Vagina (tissue), 2 donors: ENCODE data around the gene PHF20. TPM values are rescaled to one million over a fixed set of nuclear protein-coding genes. Genes with fewer than 3 reads are reported as not detected.

Experiments used
- DNase-seq, 2 donors: peaks; one replicate each; pipeline ENCODE4 v3.0.0-alpha.2; 2017; ENCODE audit errors: extremely low spot score in 2 of 2
- H3K27ac ChIP-seq: fragments of 200-600 bp; sonication (generic); one replicate; pipeline ENCODE4 v1.5.1; 2019
- H3K27me3 ChIP-seq: fragments of 200-600 bp; sonication (generic); one replicate; pipeline ENCODE4 v1.5.1; 2019
- H3K36me3 ChIP-seq, 2 donors: fragments of 200-600 bp; sonication (generic); one replicate each; pipeline ENCODE4 v1.5.1; 2017 to 2019
- H3K4me1 ChIP-seq: fragments of 200-600 bp; sonication (generic); one replicate; pipeline ENCODE4 v1.5.1; 2019
- H3K4me3 ChIP-seq, 2 donors: fragments of 200-600 bp; sonication (generic); 1 replicate in 1 of 2; 2 replicates in 1 of 2; pipeline ENCODE4 v1.5.1; 2016 to 2019
- H3K9me3 ChIP-seq: fragments of 200-600 bp; sonication (generic); one replicate; pipeline ENCODE4 v1.5.1; 2019
- POLR2A ChIP-seq, 2 donors: fragments of 450-650 bp; IDR thresholded peaks; one replicate each; pipeline ENCODE4 v1.6.1; 2017; ENCODE audit warnings: antibody characterized with exemption in 2 of 2, mild to moderate bottlenecking in 2 of 2, moderate library complexity in 2 of 2
- POLR2AphosphoS5 ChIP-seq, 2 donors: sonication (generic); formaldehyde crosslinking; IDR thresholded peaks; one replicate each; pipeline ENCODE4 v1.9.0; 2017; ENCODE audit warnings: antibody characterized with exemption in 2 of 2, mild to moderate bottlenecking in 2 of 2, low read depth in 1 of 2; ENCODE audit not compliant: insufficient read depth in 1 of 2
- intact Hi-C: fragments of 100-400 bp; cut with DNase I; formaldehyde crosslinking; loops from one replicate; pipeline ENCODE4 v1.15.1; 2023
- total RNA-seq: library from RNA; depleted of rRNA; stranded (reverse); fragments of >200 nt; gene quantifications from one replicate; pipeline ENCODE4 v1.2.3, GENCODE V29; 2016
- TF ChIP-seq, protein P1 (sequence below), 3 experiments: fragments of 450-650 bp in 2 of 3; fragments of 200-600 bp in 1 of 3; sonication (generic) in 1 of 3; IDR thresholded peaks; one replicate each; pipeline ENCODE4 v1.5.1; 2017 to 2019; ENCODE audit warnings: antibody characterized with exemption in 3 of 3, mild to moderate bottlenecking in 2 of 3, moderate library complexity in 2 of 3

Gene PHF20
- total RNA-seq, 1 donor from 2014 or later = 37.3 TPM

GRCh38 chr20:35963878-35964277 is 192.1 kb downstream of the PHF20 start:
- no peaks in the 10 kb centered on the region for H3K9me3 ChIP-seq
- no peaks in the 10 kb centered on the region for H3K36me3 ChIP-seq
- H3K27me3 ChIP-seq = no peaks in the 10 kb centered on the region
- H3K4me1 ChIP-seq = no peaks in the 10 kb centered on the region
- intact Hi-C loops = no loop called here
- no peak overlapping the region for H3K4me3 ChIP-seq
- no peak for DNase-seq
- no peak overlapping the region for H3K27ac ChIP-seq
- TF ChIP-seq POLR2A (IDR thresholded peaks at IDR 0.05) = no peak
- no peak for TF ChIP-seq POLR2AphosphoS5 (IDR thresholded peaks at IDR 0.05; ENCODE audit: insufficient read depth in 1 of 2, low read depth in 1 of 2)
- TF ChIP-seq, protein P1, sequence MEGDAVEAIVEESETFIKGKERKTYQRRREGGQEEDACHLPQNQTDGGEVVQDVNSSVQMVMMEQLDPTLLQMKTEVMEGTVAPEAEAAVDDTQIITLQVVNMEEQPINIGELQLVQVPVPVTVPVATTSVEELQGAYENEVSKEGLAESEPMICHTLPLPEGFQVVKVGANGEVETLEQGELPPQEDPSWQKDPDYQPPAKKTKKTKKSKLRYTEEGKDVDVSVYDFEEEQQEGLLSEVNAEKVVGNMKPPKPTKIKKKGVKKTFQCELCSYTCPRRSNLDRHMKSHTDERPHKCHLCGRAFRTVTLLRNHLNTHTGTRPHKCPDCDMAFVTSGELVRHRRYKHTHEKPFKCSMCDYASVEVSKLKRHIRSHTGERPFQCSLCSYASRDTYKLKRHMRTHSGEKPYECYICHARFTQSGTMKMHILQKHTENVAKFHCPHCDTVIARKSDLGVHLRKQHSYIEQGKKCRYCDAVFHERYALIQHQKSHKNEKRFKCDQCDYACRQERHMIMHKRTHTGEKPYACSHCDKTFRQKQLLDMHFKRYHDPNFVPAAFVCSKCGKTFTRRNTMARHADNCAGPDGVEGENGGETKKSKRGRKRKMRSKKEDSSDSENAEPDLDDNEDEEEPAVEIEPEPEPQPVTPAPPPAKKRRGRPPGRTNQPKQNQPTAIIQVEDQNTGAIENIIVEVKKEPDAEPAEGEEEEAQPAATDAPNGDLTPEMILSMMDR (IDR thresholded peaks at IDR 0.05) = no peak

- TF ChIP-seq POLR2A (IDR thresholded peaks at IDR 0.05) (no peak), POLR2AphosphoS5 (IDR thresholded peaks at IDR 0.05; ENCODE audit: insufficient read depth in 1 of 2, low read depth in 1 of 2) (no peak)
- TF ChIP-seq, protein P1 (IDR thresholded peaks at IDR 0.05) = no peak
- intact Hi-C loops = no loop called here
- Histone ChIP-seq H3K27me3 (no peaks in the 10 kb centered on the region), H3K36me3 (no peaks in the 10 kb centered on the region), H3K27ac (no peak within 1 kb of the TSS), H3K4me1 (no peaks in the 10 kb centered on the region), H3K4me3 (no peak within 1 kb of the TSS), H3K9me3 (no peaks in the 10 kb centered on the region)
- DNase-seq = no peak
Observed at GRCh38 chr20:35967979-35968640, 196.3 kb downstream of the PHF20 start, which contains the start of gene CNBD2. CNBD2 (plus strand) TSS chr20:35968590; CDS start chr20:35968763, 173 bp downstream.

DNA sequence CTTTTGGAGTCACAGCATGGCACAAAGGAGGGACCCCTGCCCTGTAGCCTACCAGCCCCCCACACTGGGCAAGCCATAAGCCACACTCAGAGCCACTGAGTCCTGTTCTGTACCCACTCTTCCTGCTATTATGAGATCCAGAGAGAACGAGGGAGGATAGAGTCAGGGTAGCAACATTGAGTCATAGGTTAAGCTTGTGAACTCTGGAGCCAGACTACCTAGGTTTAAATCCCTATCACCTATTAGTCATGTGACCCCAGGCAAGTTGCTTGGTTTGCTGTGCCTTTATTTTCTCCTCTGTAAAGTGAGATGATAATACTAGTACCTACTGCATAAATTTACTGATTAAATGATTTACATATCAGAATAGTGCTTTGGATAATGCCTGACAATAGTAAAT is 197.1 kb downstream of the PHF20 start:
- Histone ChIP-seq H3K9me3 (no peaks in the 10 kb centered on the region), H3K36me3 (no peaks in the 10 kb centered on the region), H3K27ac (no peak overlapping the region), H3K4me3 (no peak overlapping the region), H3K27me3 (no peaks in the 10 kb centered on the region), H3K4me1 (no peaks in the 10 kb centered on the region)
- DNase-seq = no peak
- TF ChIP-seq POLR2A (IDR thresholded peaks at IDR 0.05) = no peak
- no peak for TF ChIP-seq POLR2AphosphoS5 (IDR thresholded peaks at IDR 0.05; ENCODE audit: insufficient read depth in 1 of 2, low read depth in 1 of 2)
- TF ChIP-seq, protein P1 (IDR thresholded peaks at IDR 0.05) = no peak
- intact Hi-C loops = no loop called here

- no peak for DNase-seq
- Histone ChIP-seq H3K4me1 (no peaks in the 10 kb centered on the region), H3K27ac (no peak overlapping the region), H3K36me3 (no peaks in the 10 kb centered on the region), H3K9me3 (no peaks in the 10 kb centered on the region), H3K27me3 (no peaks in the 10 kb centered on the region), H3K4me3 (no peak overlapping the region)
- TF ChIP-seq, protein P1 (IDR thresholded peaks at IDR 0.05) = no peak
- TF ChIP-seq POLR2A (IDR thresholded peaks at IDR 0.05) = no peak
- TF ChIP-seq POLR2AphosphoS5 (IDR thresholded peaks at IDR 0.05; ENCODE audit: insufficient read depth in 1 of 2, low read depth in 1 of 2) = no peak
- intact Hi-C loops = no loop called here
Observed at GRCh38 chr20:35971981-35972380, 200.2 kb downstream of the PHF20 start.

- Histone ChIP-seq H3K27ac (no peak overlapping the region), H3K36me3 (no peaks in the 10 kb centered on the region), H3K27me3 (no peaks in the 10 kb centered on the region), H3K4me3 (no peak overlapping the region), H3K9me3 (no peaks in the 10 kb centered on the region), H3K4me1 (no peaks in the 10 kb centered on the region)
- intact Hi-C loops = no loop called here
- DNase-seq = no peak
- TF ChIP-seq POLR2A (IDR thresholded peaks at IDR 0.05) (no peak), POLR2AphosphoS5 (IDR thresholded peaks at IDR 0.05; ENCODE audit: insufficient read depth in 1 of 2, low read depth in 1 of 2) (no peak)
- TF ChIP-seq, protein P1 (IDR thresholded peaks at IDR 0.05) = no peak
Observed at GRCh38 chr20:35972462-35972861, 200.6 kb downstream of the PHF20 start.
